ENCODE results near the gene SPECC1. TPM values are rescaled to one million over a fixed set of nuclear protein-coding genes. Genes with fewer than 3 reads are reported as not detected.

Gene SPECC1
- total RNA-seq, 1 donor from 2014 or later, result 93.1 TPM

GRCh38 chr17:20143740-20144139 is 134.6 kb downstream of the SPECC1 start:
- Histone ChIP-seq H3K9ac (no peak overlapping the region), H3K4me2 (no peak overlapping the region), H4K20me1 (ENCODE audit: low read depth) (no peaks in the 10 kb centered on the region), H3K27ac (no peak overlapping the region), H3K4me3 (no peak overlapping the region), H3F3A (ENCODE audit: low read depth) (no peaks in the 10 kb centered on the region), H2AFZ (replicated peaks) (no peak overlapping the region), H3K9me3 (ENCODE audit: low read depth) (peaks cover 3% of the 10 kb centered on the region), H3K36me3 (no peaks in the 10 kb centered on the region), H3K4me1 (peaks cover 7% of the 10 kb centered on the region), H3K79me2 (ENCODE audit: low read depth) (no peaks in the 10 kb centered on the region), H3K27me3 (no peaks in the 10 kb centered on the region)
- no peak for TF ChIP-seq EZH2 (IDR thresholded peaks at IDR 0.05)
- TF ChIP-seq EZH2phosphoT487 (IDR thresholded peaks at IDR 0.05), result no peak
- no peak for TF ChIP-seq CTCF (IDR thresholded peaks at IDR 0.05)
- Mint-ChIP-seq H3K36me3 (no peaks in the 10 kb centered on the region), H3K27me3 (ENCODE audit: insufficient read depth, low read depth) (peaks cover 4% of the 10 kb centered on the region), H3K27ac (no peak overlapping the region), H3K9me3 (no peaks in the 10 kb centered on the region), H3K4me3 (no peak overlapping the region), H3K4me1 (peaks cover 14% of the 10 kb centered on the region)
- no peak for DNase-seq (ENCODE audit: low spot score)

- Histone ChIP-seq H3K9ac (no peak overlapping the region), H3K27me3 (no peaks in the 10 kb centered on the region), H3K4me3 (no peak overlapping the region), H3K27ac (no peak overlapping the region), H2AFZ (replicated peaks) (no peak overlapping the region), H4K20me1 (ENCODE audit: low read depth) (no peaks in the 10 kb centered on the region), H3K79me2 (ENCODE audit: low read depth) (no peaks in the 10 kb centered on the region), H3F3A (ENCODE audit: low read depth) (no peaks in the 10 kb centered on the region), H3K9me3 (ENCODE audit: low read depth) (peaks cover 3% of the 10 kb centered on the region), H3K4me1 (peaks cover 7% of the 10 kb centered on the region), H3K4me2 (no peak overlapping the region), H3K36me3 (no peaks in the 10 kb centered on the region)
- DNase-seq (ENCODE audit: low spot score), result no peak
- H3K36me3 Mint-ChIP-seq, result no peaks in the 10 kb centered on the region
- H3K9me3 Mint-ChIP-seq, result no peaks in the 10 kb centered on the region
- H3K4me3 Mint-ChIP-seq, result no peak overlapping the region
- peaks cover 4% of the 10 kb centered on the region for H3K27me3 Mint-ChIP-seq (ENCODE audit: insufficient read depth, low read depth)
- TF ChIP-seq EZH2phosphoT487 (IDR thresholded peaks at IDR 0.05) (no peak), CTCF (IDR thresholded peaks at IDR 0.05) (no peak), EZH2 (IDR thresholded peaks at IDR 0.05) (no peak)
- H3K4me1 Mint-ChIP-seq, result peaks cover 14% of the 10 kb centered on the region
- H3K27ac Mint-ChIP-seq, result no peak overlapping the region
Measured at GRCh38 chr17:20145567-20145966, 136.4 kb downstream of the SPECC1 start.

GRCh38 chr17:20149251-20149650 is 140.1 kb downstream of the SPECC1 start:
- H4K20me1 ChIP-seq (ENCODE audit: low read depth), result no peaks in the 10 kb centered on the region

More at GRCh38 chr17:20149251-20149650, 140.1 kb downstream of the SPECC1 start:
- H3K4me1 Mint-ChIP-seq, result no peaks in the 10 kb centered on the region
- Histone ChIP-seq H3K4me1 (no peaks in the 10 kb centered on the region), H3K79me2 (ENCODE audit: low read depth) (no peaks in the 10 kb centered on the region), H3K27me3 (peaks cover 15% of the 10 kb centered on the region), H3F3A (ENCODE audit: low read depth) (no peaks in the 10 kb centered on the region), H3K4me3 (no peak overlapping the region), H2AFZ (replicated peaks) (no peak overlapping the region), H3K9me3 (ENCODE audit: low read depth) (peaks cover 3% of the 10 kb centered on the region), H3K27ac (no peak overlapping the region), H3K4me2 (no peak overlapping the region), H3K9ac (no peak overlapping the region), H3K36me3 (no peaks in the 10 kb centered on the region)
- no peaks in the 10 kb centered on the region for H3K9me3 Mint-ChIP-seq
- H3K4me3 Mint-ChIP-seq, result no peak overlapping the region
- no peaks in the 10 kb centered on the region for H3K36me3 Mint-ChIP-seq
- no peak overlapping the region for H3K27ac Mint-ChIP-seq
- no peak for TF ChIP-seq EZH2 (IDR thresholded peaks at IDR 0.05)
- no peak for TF ChIP-seq CTCF (IDR thresholded peaks at IDR 0.05)
- no peak for TF ChIP-seq EZH2phosphoT487 (IDR thresholded peaks at IDR 0.05)
- H3K27me3 Mint-ChIP-seq (ENCODE audit: insufficient read depth, low read depth), result peaks cover 2% of the 10 kb centered on the region
- DNase-seq (ENCODE audit: low spot score), result no peak
